ENCODE results near the gene SMAD3. TPM values are rescaled to one million over a fixed set of nuclear protein-coding genes. Genes with fewer than 3 reads are reported as not detected.

The SMAD3 gene
- total and polyA plus RNA-seq, 2 experiments from 2014 or later, result 30.8 to 34.0 TPM

- Histone ChIP-seq H3K27ac (peak overlapping the region; percentile 56), H3K9me2 (ENCODE audit: insufficient read depth) (no peaks in the 10 kb centered on the region), H3K4me2 (ENCODE audit: unreplicated experiment) (peak overlapping the region; percentile 18), H3K9ac (0 out of 2 replicates have a peak overlapping the region, but pooled peaks have one; percentile 8), H2AFZ (no peak overlapping the region), H4K20me1 (ENCODE audit: insufficient read depth) (no peaks in the 10 kb centered on the region), H3F3A (ENCODE audit: insufficient read depth) (peaks cover 75% of the 10 kb centered on the region), H3K9me3 (ENCODE audit: low read depth) (no peaks in the 10 kb centered on the region), H3K4me3 (no peak overlapping the region), H3K36me3 (ENCODE audit: low read depth) (peaks cover 31% of the 10 kb centered on the region), H3K4me1 (ENCODE audit: insufficient read depth) (peaks cover 66% of the 10 kb centered on the region), H3K79me2 (ENCODE audit: insufficient read depth) (peaks cover 11% of the 10 kb centered on the region; the same call in 1 of the 2 replicates), H3K27me3 (replicated peaks; ENCODE audit: insufficient read depth) (no peaks in the 10 kb centered on the region)
- TF ChIP-seq EZH2phosphoT487 (IDR thresholded peaks at IDR 0.05; ENCODE audit: insufficient read depth, low read depth) (no peak), EZH2 (IDR thresholded peaks at IDR 0.05; ENCODE audit: insufficient read depth, poor library complexity, severe bottlenecking) (no peak)
- in situ Hi-C loops (cut with MboI), result no loop called here
- 20 to 22% methylated on average over 6 of the region's 6 CpGs for WGBS, 2 experiments (ENCODE audit: low coverage in 1 of 2, low lambda C conversion rate in 2 of 2, missing lambda C conversion rate in 2 of 2)
- DNase-seq, result peak; percentile 50
Measured at GRCh38 chr15:67186226-67186649, 120.8 kb downstream of the SMAD3 start.

- Histone ChIP-seq H3K9ac (0 out of 2 replicates have a peak overlapping the region, but pooled peaks have one; percentile 8), H3K4me3 (no peak overlapping the region), H3K36me3 (ENCODE audit: low read depth) (peaks cover 33% of the 10 kb centered on the region), H3K27ac (peak overlapping the region; percentile 56), H2AFZ (no peak overlapping the region), H3K27me3 (replicated peaks; ENCODE audit: insufficient read depth) (no peaks in the 10 kb centered on the region), H3K9me3 (ENCODE audit: low read depth) (no peaks in the 10 kb centered on the region), H3K4me2 (ENCODE audit: unreplicated experiment) (peak overlapping the region; percentile 18), H4K20me1 (ENCODE audit: insufficient read depth) (no peaks in the 10 kb centered on the region), H3K79me2 (ENCODE audit: insufficient read depth) (peaks cover 10% of the 10 kb centered on the region; the same call in 1 of the 2 replicates), H3K4me1 (ENCODE audit: insufficient read depth) (peaks cover 66% of the 10 kb centered on the region), H3F3A (ENCODE audit: insufficient read depth) (peaks cover 80% of the 10 kb centered on the region), H3K9me2 (ENCODE audit: insufficient read depth) (no peaks in the 10 kb centered on the region)
- no peak for DNase-seq
- TF ChIP-seq EZH2 (IDR thresholded peaks at IDR 0.05; ENCODE audit: insufficient read depth, poor library complexity, severe bottlenecking) (no peak), EZH2phosphoT487 (IDR thresholded peaks at IDR 0.05; ENCODE audit: insufficient read depth, low read depth) (no peak)
- in situ Hi-C loops (cut with MboI), result no loop called here
- WGBS, 2 experiments (ENCODE audit: low coverage in 1 of 2, low lambda C conversion rate in 2 of 2, missing lambda C conversion rate in 2 of 2), result 62 to 83% methylated on average over 4 of the region's 4 CpGs
Measured at GRCh38 chr15:67186688-67187087, 121.3 kb downstream of the SMAD3 start.

GRCh38 chr15:67187351-67187854, 122.0 kb downstream of the SMAD3 start:
- H3K79me2 ChIP-seq (ENCODE audit: insufficient read depth), result peaks cover 3% of the 10 kb centered on the region; the same call in 1 of the 2 replicates
- in situ Hi-C loops (cut with MboI), result no loop called here
- H3K9ac ChIP-seq, result no peak overlapping the region
- no peak overlapping the region for H2AFZ ChIP-seq
- whole genome bisulfite sequencing, 2 experiments (ENCODE audit: low coverage in 1 of 2, low lambda C conversion rate in 2 of 2, missing lambda C conversion rate in 2 of 2), result 65 to 75% methylated on average over 12 of the region's 12 CpGs
- H3K4me2 ChIP-seq (ENCODE audit: unreplicated experiment), result no peak overlapping the region
- peaks cover 33% of the 10 kb centered on the region for H3K36me3 ChIP-seq (ENCODE audit: low read depth)
- peaks cover 80% of the 10 kb centered on the region for H3F3A ChIP-seq (ENCODE audit: insufficient read depth)
- H3K27me3 ChIP-seq (replicated peaks; ENCODE audit: insufficient read depth), result no peaks in the 10 kb centered on the region
- no peaks in the 10 kb centered on the region for H3K9me3 ChIP-seq (ENCODE audit: low read depth)
- DNase-seq, result peak; percentile 59
- peaks cover 66% of the 10 kb centered on the region for H3K4me1 ChIP-seq (ENCODE audit: insufficient read depth)
- no peak overlapping the region for H3K4me3 ChIP-seq
- no peaks in the 10 kb centered on the region for H3K9me2 ChIP-seq (ENCODE audit: insufficient read depth)
- H4K20me1 ChIP-seq (ENCODE audit: insufficient read depth), result no peaks in the 10 kb centered on the region
- peak overlapping the region; percentile 93 for H3K27ac ChIP-seq
- TF ChIP-seq EZH2 (IDR thresholded peaks at IDR 0.05; ENCODE audit: insufficient read depth, poor library complexity, severe bottlenecking) (no peak), EZH2phosphoT487 (IDR thresholded peaks at IDR 0.05; ENCODE audit: insufficient read depth, low read depth) (no peak)

GRCh38 chr15:67188551-67189218, 123.3 kb downstream of the SMAD3 start:
- H3K4me1 ChIP-seq (ENCODE audit: insufficient read depth), result peaks cover 56% of the 10 kb centered on the region
- H3F3A ChIP-seq (ENCODE audit: insufficient read depth), result peaks cover 82% of the 10 kb centered on the region
- peak overlapping the region; percentile 74 for H3K9ac ChIP-seq
- DNase-seq, result peak; percentile 87
- H4K20me1 ChIP-seq (ENCODE audit: insufficient read depth), result no peaks in the 10 kb centered on the region
- TF ChIP-seq EZH2 (IDR thresholded peaks at IDR 0.05; ENCODE audit: insufficient read depth, poor library complexity, severe bottlenecking) (no peak), EZH2phosphoT487 (IDR thresholded peaks at IDR 0.05; ENCODE audit: insufficient read depth, low read depth) (no peak)
- in situ Hi-C loops (cut with MboI), result no loop called here
- no peak overlapping the region for H3K4me3 ChIP-seq
- no peak overlapping the region for H2AFZ ChIP-seq
- no peaks in the 10 kb centered on the region for H3K27me3 ChIP-seq (replicated peaks; ENCODE audit: insufficient read depth)
- no peaks in the 10 kb centered on the region for H3K9me3 ChIP-seq (ENCODE audit: low read depth)
- WGBS, 2 experiments (ENCODE audit: low coverage in 1 of 2, low lambda C conversion rate in 2 of 2, missing lambda C conversion rate in 2 of 2), result 9 to 11% methylated on average over 8 of the region's 8 CpGs
- H3K36me3 ChIP-seq (ENCODE audit: low read depth), result peaks cover 36% of the 10 kb centered on the region
- H3K9me2 ChIP-seq (ENCODE audit: insufficient read depth), result no peaks in the 10 kb centered on the region
- peak overlapping the region; percentile 26 for H3K4me2 ChIP-seq (ENCODE audit: unreplicated experiment)
- no peaks in the 10 kb centered on the region for H3K79me2 ChIP-seq (ENCODE audit: insufficient read depth)
- H3K27ac ChIP-seq, result peak overlapping the region; percentile 93
